Suppressor macrophage (primary cell): Measurements from ENCODE around the gene PRSS48.
A peak's percentile ranks its signal among the peaks of the same experiment; 100 is the strongest.
"Not testable (repeated sequence)": the region's sequence is repeated elsewhere in the genome, so short reads cannot be mapped to it uniquely, and the experiment has no call there.

Source experiments
- DNase-seq, 4 experiments: peaks; one replicate each; pipeline ENCODE4 v3.0.0-alpha.2; 2020 to 2022

Gene PRSS48

DNA sequence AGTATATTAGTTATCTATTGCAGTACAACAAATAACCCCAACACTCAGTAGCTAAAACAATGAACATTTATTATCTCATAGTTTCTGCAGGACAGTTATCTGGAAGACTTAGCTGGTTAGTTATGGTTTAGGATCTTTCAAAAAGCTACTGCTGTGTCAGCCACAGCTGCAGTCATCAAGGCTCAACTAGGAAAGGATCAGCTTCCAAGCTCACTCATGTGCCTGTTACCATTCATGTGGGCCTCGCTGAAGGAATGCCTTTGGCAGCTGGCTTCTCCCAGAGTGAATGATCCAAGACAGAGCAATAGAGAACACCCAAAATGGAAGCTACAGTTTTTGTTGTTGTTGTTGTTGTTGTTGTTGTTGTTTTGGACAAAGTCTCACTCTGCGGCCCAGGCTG, 13.5 kb upstream of the PRSS48 start:
- DNase-seq, result no peak

DNA sequence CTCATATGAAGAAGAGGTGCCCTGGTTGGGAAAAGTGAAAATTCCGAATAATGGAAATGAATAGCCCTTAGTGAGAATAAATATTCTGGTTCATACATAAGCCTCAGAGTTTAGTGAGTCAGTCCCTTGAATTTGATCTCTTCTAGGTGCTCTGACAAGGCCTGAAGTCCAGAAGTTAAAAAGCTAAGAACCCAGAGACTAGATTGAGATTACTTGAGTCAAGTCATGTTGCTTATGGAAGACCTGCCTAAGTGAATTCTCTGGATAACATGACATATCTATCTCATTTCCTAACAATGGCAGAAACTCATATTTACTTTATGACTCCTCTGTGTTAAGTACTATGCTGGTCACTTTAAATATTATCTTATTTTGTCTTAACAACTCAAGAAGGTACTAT, 10.5 kb upstream of the PRSS48 start:
- no peak for DNase-seq

DNA sequence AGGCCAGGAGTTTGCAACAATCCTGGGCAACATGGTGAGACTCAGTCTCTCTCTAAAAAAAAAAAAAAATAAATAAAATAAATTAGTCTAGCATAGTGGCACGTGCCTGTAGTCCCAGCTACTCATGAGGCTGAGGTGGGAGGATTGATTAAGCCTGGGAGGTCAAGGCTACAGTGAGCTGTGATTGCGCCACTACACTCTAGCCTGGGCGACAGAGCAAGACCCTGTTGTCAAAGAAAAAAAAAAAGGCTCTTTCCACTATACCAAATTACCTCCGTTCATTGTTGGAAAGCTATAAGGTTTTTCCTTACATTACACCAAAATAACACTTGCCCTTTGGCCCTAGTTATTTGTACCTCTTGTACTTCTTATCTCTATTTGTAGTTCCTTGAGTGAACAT, 9.9 kb upstream of the PRSS48 start:
- no peak for DNase-seq

DNA sequence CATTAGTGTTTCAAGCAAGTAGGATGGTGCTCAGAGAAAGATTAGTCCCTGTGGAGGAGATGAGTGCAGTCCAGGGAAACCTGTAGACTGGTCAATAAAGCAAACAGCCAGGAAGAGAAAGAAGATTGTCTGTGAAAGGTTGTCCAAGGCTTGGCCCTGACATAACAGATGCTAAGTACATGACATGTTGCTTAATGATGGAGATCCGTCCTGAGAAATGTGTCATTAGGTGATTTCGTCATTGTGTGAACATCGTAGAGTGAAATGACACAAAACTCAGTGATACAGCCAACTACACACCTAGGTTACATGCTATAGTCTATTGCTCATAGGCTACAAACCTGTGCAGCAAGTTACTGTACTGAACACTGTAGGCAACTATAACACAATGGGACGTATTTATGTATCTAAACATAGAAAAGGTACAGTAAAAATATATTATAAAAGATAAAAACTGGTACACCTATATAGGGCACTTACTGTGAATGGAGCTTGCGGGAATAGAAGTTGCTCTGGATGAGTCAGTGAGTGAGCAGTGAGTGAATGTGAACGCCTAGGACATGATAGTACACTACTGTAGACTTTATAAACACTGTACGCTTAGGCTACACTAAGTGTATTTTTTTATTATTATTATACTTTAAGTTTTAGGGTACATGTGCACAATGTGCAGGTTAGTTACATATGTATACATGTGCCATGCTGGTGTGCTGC, 9.0 kb upstream of the PRSS48 start:
- no peak for DNase-seq

DNA sequence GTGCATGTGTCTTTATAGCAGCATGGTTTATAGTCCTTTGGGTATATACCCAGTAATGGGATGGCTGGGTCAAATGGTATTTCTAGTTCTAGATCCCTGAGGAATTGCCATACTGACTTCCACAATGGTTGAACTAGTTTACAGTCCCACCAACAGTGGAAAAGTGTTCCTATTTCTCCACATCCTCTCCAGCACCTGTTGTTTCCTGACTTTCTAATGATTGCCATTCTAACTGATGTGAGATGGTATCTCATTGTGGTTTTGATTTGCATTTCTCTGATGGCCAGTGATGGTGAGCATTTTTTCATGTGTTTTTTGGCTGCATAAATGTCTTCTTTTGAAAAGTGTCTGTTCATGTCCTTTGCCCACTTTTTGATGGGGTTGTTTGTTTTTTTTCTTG, 8.1 kb upstream of the PRSS48 start:
- DNase-seq, result not testable (repeated sequence)

DNA sequence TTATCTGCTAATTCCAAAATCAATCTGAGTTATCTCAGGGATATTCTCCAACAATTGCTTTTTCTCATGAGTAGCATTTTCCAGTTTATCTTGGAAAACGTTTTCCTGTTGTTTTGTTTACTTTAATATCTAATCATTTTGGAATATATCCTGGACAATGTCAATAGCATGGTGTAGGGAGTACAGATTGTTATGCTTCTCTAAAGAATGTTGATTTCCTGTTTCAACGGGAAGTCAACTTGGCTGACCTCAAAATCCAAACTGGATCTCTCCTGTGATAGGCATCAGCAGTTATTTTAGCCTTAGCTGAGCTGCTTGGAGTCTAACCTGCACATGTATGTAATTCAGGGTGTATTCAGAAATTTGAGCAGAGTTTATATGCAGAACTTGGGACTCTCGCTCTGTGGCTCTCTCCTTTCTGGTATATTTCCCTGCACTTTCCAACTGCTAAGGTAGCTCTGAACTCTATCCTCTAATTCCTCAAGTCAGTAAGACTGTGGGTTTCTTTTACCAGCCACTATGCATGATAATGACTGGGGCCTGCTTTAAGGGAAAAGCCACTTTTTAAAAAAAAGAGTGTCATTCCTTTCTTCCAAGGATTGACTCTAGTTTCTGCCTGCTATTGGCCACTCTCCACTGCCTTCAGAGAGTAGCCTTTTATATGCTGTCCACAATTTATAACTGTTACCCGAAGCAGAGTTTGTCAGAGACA, 7.7 kb downstream of the PRSS48 start:
- peak in 1 of 4 experiments; percentile 0 for DNase-seq

DNA sequence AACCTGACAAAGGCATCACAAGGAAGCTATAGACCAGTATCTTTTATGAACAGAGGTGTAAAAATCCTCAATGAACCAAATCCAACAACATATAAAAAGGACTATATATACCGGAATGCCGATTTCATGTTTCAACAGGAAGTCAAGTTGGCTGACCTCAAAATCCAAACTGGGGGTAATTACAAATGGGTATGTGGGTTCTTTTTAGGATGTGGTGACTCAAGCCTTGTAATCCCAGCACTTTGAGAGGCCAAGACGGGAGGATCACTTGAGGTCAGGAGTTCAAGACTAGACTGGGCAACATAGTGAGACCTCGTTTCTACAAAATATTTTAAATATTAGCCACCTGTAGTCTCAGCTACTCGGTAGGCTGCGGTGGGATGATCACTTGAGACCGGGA, 10.4 kb downstream of the PRSS48 start:
- DNase-seq, result no peak

DNA sequence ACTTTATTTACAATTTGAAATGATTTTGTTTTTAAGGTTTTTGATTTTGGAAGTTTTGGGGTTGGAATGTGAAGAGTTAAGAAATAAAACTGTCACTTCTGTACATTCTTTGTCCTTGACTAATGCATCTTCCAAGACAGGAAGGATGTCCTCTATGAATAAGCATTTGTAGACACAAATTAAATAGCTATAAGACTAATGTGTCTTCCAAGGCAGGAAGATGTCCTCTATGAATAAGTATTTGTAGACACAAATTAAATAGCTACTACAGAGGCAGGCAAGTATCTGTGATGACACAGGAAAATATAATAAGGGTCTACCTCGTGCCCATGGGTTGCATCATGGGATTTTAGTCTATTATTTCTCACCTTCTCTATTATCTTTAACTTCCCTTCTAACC, 14.5 kb downstream of the PRSS48 start:
- DNase-seq, result no peak

DNA sequence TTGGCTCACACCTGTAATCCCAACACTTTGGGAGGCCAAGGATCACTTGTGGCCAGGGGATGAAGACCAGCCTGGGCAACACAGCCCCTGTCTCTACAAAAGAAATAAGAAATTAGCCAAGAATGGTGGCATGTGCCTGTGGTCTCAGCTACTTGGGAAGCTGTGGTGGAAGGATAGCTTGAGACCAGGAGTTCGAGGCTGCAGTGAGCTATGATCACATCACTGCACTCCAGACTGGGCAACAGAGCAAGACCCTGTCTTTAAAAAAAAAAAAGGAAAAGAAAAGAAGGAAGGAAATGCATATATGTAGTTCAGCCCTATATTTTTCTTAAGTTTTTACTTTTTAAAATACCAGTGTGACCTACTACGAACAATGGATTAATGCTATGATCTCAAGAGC, 15.1 kb downstream of the PRSS48 start:
- no peak for DNase-seq

DNA sequence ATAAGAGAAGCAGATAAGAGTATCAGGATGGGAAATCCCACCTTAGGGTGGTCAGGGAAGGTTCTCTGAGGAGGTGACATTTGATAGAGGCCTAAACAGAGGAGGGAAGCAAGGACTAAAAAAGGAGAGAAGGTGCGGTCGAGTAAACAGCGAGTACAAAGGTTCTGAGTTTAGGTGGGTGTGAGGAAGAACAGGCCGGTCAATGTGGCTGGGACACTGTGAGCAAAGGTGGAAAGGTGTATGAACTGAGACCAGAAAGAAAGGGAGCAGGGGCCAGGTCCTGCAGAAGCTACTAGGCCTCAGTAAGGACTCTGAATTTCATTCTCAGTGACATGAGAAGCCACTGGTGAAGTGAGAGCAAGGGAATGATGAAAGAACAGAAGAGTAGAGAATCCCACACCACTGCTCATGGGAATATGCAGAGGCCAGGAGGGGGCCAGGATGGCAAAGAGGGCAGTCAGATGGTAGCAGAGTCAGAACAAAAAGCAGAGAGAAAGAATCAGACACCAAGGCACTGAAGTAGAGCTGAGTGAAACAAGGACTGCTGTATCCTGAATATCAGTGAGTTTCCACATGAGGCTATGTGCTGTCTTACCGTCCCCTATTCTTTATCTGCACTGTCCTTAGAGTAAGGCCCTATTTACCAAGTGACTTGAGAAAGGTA, 18.0 kb downstream of the PRSS48 start:
- DNase-seq, result no peak

DNA sequence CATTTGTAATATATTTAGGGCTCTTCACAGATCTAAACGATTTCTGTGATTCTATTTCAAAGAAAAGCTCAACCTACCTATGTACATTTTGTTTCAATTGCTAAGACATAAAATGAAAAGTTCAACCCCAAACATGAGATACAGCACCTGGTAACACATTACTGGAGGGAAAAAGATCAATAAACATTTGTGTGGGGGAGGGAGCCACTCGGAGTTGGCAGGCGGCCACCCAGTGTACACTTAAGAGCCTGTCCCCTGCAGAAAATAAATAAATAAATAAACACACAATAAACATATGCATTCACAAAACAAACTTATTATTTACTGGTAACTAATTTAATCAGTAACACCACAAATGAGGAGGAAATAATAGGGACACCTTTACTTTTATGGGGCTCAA, 19.3 kb downstream of the PRSS48 start:
- no peak for DNase-seq

DNA sequence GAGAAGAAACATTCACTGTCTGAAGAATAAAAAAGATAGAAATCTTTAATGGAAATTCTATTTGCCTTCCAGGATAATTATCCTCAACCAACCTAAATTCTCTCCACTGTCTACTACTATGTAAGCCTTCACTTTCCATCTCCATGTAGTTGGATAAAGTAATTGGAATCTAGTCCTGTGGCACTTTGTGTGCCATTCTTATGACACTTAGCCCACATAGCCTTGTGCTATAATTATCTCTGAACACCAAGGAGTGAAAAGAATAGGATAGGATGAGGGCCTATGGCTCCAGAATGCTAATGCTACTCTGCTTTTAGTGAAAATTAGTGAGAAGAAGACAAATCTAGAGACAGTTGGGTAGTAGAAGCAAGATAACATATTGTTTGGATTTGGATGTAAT, 20.2 kb downstream of the PRSS48 start:
- no peak for DNase-seq

DNA sequence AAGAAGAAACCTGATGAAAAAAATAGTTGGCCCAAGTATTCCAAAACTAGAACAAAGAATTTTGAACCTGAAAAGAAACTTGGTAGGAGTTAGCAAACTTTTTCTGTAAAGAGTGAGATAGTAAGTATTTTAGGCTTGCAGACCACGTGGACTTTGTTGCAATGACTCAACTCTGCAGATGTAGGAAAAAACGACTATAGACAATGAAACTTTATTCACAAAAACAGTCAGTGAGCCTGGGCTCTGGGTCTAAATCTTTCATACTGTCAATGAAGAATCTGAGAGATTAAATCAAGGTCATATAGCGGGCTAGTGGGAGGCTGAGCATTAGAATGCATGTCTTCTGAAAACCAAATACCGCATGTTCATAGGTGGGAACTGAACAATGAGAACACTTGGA, 25.5 kb downstream of the PRSS48 start:
- DNase-seq, result no peak

DNA sequence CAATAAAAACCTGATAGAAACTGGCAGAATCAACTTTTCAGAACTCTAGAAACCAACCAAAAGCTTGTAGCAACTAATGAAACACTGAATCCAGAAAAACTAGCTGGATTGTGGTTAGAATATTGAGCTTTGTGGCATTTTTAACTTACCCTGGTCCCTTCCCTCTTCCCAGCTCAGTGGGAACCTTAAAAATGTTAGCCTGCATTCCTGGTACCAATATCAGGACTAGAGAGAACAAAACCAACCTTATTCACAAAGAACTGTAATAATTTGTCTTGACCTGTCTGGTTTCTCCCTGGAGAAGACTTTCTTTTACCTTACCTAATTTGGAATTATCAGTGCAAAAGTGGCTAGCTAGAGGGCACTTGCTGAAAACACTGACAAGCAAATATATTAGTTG, 27.3 kb downstream of the PRSS48 start:
- DNase-seq, result no peak

DNA sequence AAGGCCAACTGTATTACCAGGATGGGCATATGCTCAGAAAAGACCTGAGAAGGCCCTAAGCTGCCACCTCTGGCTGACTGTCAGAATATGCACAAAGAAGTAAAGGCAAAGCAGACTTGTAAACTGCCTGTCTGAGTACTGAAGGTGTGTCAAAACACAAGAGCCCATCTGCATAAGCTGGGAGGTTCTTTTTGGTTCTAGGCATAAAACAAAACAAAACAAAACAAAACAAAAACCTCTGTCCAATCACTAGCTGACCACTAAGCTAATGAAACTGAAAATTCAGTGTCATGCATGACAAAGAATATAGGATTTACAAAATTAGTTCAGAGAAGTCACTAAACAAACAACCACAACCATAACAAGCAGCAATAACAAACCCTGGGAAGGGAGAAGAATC, 27.8 kb downstream of the PRSS48 start:
- no peak for DNase-seq

DNA sequence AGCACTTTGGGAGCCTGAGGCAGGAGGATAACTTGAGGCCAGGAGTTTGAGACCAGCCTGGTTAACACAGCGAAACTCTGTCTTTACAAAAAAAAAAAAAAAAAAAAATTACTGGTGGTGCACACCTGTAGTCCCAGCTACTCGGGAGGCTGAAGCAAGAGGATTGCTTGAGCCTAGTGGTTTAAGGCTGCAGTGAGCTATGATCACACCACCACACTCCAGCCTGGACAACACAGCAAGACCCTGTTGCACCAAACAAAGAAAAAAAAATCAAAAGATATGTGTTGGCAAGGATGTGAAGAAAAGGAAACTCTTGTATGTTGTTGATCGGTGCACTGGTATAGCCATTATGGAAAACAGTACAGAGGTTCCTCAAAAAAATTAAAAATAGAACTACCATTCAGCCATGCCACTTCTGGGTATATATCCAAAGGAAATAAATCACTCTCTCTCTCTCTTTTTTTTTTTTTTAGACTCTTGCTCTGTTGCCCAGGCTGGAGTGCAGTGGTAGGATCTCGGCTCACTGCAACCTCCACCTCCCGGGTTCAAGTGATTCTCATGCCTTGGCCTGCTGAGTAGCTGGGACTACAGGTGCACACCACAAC, 33.3 kb downstream of the PRSS48 start:
- no peak for DNase-seq

DNA sequence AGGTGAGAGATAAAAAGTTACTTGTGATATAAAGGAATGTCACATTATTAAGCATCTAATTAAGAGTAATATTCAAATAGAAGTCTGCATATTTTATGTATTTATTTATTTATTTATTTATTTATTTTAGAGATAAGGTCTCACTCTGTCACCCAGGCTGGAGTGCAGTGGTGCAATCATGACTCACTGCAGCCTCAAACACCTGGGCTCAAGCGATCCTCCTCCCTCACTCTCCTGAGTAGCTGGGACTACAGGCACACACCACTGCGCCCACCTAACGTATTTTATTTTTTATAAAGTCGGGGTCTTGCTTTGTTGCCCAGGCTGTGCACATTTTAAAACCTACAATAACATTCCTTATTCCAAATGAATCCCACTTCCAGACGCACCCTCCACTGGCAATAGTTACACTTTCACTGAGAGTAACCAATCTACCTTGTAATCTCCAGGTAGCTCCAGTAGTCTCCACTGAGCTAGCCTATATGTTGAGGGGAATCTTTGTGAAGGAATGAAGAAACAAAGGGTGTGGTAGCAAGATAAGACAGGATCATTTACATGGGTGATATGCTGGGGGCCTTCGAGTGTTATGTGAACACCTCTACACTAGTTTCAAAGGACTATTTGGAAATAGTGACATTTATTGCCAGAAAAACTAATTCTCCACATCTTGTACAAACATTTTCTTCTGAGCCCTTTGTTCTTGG, 36.5 kb downstream of the PRSS48 start:
- no peak for DNase-seq

DNA sequence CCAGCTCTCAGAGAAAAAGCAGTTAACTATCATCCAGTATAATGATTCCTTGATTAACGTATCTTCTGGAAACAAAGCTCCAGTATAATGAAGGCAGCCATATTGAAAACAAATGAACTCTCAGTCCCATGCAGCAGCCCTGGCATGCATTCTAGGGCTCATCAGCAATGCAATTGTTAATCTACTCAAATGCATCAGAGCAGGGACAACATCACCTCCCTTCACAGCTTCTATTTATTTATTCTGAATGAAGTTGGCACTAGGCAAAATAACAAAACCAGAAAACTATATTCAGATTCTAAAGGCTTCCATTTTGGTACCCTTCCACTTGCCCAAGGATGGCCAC, 37.0 kb downstream of the PRSS48 start:
- no peak for DNase-seq

DNA sequence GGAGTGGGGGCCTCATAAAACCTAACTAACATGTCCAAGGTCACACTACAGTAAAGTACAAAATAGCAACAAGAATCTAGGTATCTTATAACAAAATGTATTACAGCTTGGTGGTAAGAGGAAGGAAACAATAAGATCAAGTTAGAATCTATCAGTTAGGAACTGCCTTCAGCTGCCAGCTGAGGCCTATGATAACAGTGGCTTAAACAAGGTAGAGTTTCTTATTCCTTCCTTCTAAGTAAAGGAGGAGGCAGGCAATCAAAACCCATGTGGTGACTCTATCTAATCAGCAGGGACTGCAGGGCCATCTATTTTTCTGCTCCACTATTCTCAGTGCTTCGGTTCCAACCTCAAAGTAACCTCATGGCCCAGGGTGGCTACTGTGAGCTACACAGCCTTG, 37.5 kb downstream of the PRSS48 start:
- no peak for DNase-seq

DNA sequence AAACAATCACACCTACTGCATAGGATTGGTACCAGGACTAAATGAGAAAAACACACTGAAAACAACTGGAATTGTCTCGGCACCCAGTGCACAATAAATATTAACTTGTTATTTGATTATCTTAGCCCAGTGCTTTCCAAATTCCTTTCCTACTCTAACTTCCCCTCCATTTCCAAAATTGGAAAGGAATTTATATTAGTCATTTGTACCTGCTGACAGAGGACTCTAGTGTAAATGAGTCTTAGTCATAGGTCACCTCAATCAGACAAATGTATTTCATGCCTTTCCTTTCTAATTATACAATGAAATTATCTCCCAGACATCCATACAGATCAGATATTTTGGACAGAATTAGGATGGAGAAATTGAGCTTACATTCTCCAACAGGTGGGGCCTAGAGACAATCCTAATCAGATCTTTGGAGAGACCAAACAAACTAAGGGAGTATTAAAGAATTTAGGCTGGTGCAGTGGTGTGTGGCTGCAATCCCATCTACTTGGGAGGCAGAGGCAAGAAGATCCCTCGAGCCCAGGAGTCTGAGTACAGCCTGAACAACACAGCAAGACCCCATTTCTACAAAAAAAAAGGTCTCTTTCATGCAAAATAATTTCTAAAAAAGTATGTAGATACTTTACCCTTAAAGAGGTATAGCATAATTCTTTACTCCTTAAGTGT, 38.4 kb downstream of the PRSS48 start:
- DNase-seq, result no peak

DNA sequence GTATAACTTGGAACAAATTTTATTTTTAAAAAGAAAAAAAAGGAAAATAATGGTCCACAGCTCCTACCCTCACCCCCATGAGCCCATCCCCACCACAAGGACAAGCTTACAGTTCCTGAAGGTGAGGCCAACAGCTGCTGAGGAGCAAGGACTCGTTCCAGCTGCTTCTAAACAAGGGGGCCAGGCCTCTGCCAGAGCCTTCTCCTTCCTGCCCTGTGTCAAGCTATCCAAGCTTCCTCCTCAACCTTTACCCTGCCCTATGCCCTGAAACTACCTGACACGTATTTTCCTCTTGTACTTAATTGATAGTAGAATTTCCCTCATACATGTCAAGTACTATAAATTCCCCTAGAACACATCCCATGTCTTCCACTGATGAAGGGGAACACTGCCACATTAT, 39.7 kb downstream of the PRSS48 start:
- no peak for DNase-seq

DNA sequence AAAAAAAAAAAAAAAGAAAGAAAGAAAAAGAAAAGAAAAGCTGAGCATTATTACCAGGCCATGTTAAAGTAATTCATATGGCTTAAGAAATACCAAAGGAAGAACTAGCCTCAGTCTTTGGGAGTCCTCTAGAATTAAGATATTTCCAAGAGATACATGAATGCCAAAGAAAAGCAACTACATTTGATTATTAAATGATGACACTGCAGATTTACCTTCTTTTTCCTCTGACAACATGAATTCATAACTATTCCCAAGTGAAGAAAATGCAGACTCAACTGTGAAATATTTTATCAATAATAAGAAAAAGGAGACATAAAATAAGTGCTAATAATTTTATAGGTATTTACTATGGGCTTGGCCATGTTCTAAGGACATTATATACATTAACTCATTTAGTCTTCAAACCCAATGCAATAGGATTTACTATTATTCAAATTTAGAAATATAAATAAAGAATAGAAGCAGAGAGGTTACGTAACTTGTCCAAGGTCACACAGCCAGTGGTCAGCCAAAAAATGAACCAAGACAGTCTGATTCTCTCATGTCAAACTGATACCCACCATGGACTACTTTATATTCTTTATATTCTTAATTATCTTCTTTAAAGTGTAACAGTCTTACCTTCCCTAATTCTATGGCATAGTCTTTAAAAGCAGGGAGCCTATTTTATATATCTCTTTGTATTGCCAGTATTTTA, 41.5 kb downstream of the PRSS48 start:
- DNase-seq, result no peak
